Measurements from ENCODE around the gene SDS. TPM values are rescaled to one million over a fixed set of nuclear protein-coding genes. Genes with fewer than 3 reads are reported as not detected.

Gene SDS
- total RNA-seq, 1 donor from 2014 or later, result not detected

DNA sequence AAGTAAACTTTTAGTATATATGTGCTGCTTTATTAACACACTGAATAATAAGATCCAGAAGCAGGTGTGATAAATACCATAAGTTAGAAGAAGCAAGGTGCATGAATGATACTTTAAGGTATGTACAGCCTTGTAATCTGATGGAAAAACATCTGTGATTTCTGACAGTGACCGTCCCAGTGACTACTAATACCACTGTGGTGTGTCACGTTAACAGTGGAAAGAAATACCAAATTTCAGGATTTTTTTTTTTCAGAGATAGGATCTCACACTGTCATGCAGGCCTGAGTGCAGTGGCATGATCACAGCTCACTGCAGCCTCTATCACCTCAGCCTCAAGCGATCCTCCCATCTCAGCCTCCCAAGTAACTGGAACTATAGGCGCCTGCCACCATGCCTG, 21.5 kb downstream of the SDS start:
- TF ChIP-seq CTCF (conservative IDR thresholded peaks at IDR 0.05; ENCODE audit: low read depth, low read length), result no peak
- no peak for DNase-seq (ENCODE audit: low read depth)
- no peak overlapping the region for H3K4me3 ChIP-seq (ENCODE audit: low read depth, low read length)

GRCh38 chr12:113381220-113381619, 22.5 kb downstream of the SDS start:
- H3K4me3 ChIP-seq (ENCODE audit: low read depth, low read length), result no peak overlapping the region
- DNase-seq (ENCODE audit: low read depth), result no peak
- TF ChIP-seq CTCF (conservative IDR thresholded peaks at IDR 0.05; ENCODE audit: low read depth, low read length), result no peak

- peak; percentile 6 for TF ChIP-seq CTCF (conservative IDR thresholded peaks at IDR 0.05; ENCODE audit: low read depth, low read length)
These were observed 25.4 kb downstream of the SDS start for GRCh38 chr12:113378291-113378690.

GRCh38 chr12:113374823-113375428, 28.8 kb downstream of the SDS start:
- no peak overlapping the region for H3K4me3 ChIP-seq (ENCODE audit: low read depth, low read length)
- no peak for TF ChIP-seq CTCF (conservative IDR thresholded peaks at IDR 0.05; ENCODE audit: low read depth, low read length)
- DNase-seq (ENCODE audit: low read depth), result no peak

More at GRCh38 chr12:113378291-113378690, 25.4 kb downstream of the SDS start:
- H3K4me3 ChIP-seq (ENCODE audit: low read depth, low read length), result no peak overlapping the region
- DNase-seq (ENCODE audit: low read depth), result no peak

DNA sequence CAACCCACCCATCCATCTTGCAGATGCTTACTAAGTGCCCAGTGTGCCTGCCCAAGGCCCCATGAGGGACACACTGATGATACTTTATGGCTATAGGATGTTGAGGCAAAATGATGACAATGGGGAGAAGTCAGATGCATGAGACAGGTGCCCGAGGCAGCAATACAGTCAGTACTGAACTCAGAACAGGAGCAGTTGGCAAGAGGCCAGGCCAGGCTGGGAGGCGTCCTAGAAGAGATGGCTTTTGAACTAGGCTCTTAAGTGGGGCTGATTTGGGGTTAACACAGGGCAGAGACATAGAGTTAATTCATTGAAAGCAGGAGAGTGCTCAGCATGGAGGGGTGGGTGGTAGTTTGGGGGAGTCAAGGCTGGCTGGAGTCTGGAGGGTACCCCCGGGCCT, 29.7 kb downstream of the SDS start:
- no peak for TF ChIP-seq CTCF (conservative IDR thresholded peaks at IDR 0.05; ENCODE audit: low read depth, low read length)
- no peak for DNase-seq (ENCODE audit: low read depth)
- no peak overlapping the region for H3K4me3 ChIP-seq (ENCODE audit: low read depth, low read length)

DNA sequence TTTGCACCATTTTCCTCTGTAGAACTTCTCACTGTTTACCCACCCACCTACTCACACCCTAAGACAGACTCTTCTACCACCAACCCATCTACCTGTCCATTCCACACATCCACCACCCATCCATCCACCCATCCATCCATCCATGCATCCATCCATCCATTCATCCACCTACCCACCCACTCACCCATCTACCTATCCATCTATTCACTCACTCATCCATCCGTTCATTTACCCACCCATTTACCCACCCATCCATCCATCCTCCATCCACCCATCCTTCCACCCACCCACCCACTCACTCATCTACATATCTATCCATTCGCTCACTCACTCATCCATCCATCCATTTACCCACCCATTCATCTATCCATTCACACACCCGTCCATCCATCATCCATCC, 30.2 kb downstream of the SDS start:
- DNase-seq (ENCODE audit: low read depth), result no peak
- no peak overlapping the region for H3K4me3 ChIP-seq (ENCODE audit: low read depth, low read length)
- TF ChIP-seq CTCF (conservative IDR thresholded peaks at IDR 0.05; ENCODE audit: low read depth, low read length), result no peak

- TF ChIP-seq CTCF (conservative IDR thresholded peaks at IDR 0.05; ENCODE audit: low read depth, low read length), result no peak
- no peak for DNase-seq (ENCODE audit: low read depth)
- no peak overlapping the region for H3K4me3 ChIP-seq (ENCODE audit: low read depth, low read length)
These were observed 31.3 kb downstream of the SDS start for GRCh38 chr12:113372371-113372770.
